Renal pelvis (tissue), 4 donors: Measurements from ENCODE around the gene OSER1. TPM values are rescaled to one million over a fixed set of nuclear protein-coding genes. Genes with fewer than 3 reads are reported as not detected.
A peak's percentile ranks its signal among the peaks of the same experiment; 100 is the strongest.

ENCODE experiments used
- DNase-seq: peaks from one replicate; pipeline ENCODE4 v3.0.0-alpha.2; 2013
- polyA plus RNA-seq, 3 donors: library from polyadenylated mRNA; unstranded; fragments of 120-200 nt; gene quantifications; one replicate each; pipeline ENCODE4 v1.2.1, GENCODE V29; 2013; ENCODE audit not compliant: insufficient read length in 3 of 3

OSER1 gene
- polyA plus RNA-seq, 3 donors = 47.0 to 55.7 (median 49.4) TPM

GRCh38 chr20:44182135-44182765, 28.3 kb downstream of the OSER1 start:
- no peak for DNase-seq

- no peak for DNase-seq
Observed at GRCh38 chr20:44181611-44182010, 29.0 kb downstream of the OSER1 start.

GRCh38 chr20:44180814-44181213, 29.8 kb downstream of the OSER1 start:
- DNase-seq = peak; percentile 24

DNA sequence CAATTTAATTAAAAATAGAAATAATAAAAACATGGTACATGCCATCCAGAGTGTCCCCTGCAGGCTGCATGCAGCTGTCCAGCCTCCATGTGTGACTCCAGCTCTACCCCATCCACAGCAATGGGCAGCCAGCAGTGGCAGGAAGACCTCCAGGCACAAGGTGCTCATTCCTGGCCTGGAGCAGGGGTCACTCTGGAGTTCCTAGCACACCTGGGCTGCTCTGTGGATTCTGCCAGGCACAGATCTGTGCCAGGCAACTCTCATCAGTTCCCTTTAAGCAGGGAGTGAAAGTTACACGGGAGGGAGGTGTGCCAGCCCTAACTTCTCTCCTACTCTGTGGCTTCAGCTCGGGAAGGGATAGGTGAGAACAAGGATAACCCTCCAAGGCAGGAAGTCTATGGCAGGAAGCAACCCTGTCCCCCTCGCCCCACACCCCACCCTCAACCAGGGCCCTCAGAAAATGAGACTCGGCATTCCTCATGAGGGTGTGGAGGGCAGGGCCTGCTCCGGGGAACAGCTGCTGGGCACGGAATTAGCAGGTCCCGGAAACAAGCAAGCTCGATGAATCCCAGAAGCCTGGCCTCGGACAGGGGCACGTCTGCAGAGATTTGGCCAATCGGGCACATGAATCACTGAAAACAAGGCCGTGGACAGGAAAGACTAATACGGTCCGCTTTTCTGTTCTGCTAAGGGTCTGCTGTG, 33.6 kb downstream of the OSER1 start:
- no peak for DNase-seq

- no peak for DNase-seq
Observed at GRCh38 chr20:44174996-44175765, 35.4 kb downstream of the OSER1 start.

GRCh38 chr20:44173846-44174245, 36.7 kb downstream of the OSER1 start:
- DNase-seq = no peak

DNA sequence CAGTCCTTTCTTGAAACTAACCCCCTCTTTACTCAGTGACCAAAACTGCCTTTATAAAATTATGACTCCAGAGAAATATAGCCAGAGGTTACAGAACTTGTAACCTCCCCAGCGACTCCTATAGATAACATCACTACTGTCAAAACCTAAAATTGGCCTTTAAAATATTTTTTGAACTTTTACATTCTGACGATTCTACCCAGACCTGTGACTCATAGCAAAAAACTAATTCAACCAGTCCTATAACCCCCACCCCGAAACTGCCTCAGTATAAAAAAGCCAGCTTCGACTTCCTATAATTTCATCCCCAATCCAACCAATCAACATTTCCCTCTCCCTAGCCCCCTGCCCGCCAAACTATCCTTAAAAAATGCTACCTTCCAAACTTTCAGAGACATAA, 37.5 kb downstream of the OSER1 start:
- DNase-seq = no peak

DNA sequence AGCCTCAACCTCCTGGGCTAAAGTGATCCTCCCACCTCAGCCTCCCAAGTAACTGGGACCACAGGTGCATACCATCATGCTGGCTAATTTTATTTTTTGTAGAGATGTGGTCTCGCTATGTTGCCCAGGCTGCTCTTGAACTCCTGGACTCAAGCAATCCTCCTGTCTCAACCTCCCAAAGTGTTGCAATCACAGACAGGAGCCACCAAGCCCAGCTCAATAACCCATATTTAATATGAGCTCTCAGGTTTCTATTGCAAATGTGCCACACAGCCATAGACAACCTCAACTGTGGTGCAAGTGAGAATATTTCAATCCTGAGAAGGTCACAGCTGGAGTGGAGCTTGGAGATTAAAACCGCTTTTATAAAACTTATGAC, 38.0 kb downstream of the OSER1 start:
- DNase-seq = no peak

GRCh38 chr20:44171775-44172571, 38.6 kb downstream of the OSER1 start:
- DNase-seq = no peak

DNA sequence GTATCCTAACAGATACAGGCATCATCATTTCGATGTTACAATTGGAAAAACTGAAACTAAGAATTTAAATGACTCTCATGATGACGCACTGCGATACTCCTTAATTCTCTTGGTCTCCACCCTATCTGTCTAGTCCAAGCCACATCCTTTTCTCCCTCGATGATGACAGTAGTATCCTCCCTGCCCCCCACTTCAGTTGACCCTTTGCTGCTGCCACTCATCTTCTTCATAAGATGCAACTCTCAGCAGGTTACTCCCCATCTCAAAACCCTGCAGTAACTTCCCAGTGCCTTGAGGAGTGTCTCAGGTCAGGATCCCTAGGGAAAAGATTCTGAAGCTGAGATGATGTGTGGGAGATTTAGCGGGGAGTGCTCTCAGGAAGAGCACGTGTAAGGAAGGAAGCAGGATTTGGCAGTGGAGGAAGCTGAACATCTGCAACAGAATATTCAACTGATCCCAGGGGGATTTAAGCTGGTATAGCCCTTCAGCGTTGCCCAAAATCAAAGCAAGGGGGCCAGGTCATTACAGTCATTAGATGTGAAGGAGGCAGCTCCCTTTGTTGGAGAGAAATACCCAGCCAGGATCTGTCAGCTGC, 39.7 kb downstream of the OSER1 start:
- no peak for DNase-seq

- no peak for DNase-seq
Observed at GRCh38 chr20:44167736-44168135, 42.8 kb downstream of the OSER1 start.

- DNase-seq = no peak
Observed at GRCh38 chr20:44166477-44166876, 44.1 kb downstream of the OSER1 start.

GRCh38 chr20:44166008-44166407, 44.6 kb downstream of the OSER1 start:
- DNase-seq = no peak

DNA sequence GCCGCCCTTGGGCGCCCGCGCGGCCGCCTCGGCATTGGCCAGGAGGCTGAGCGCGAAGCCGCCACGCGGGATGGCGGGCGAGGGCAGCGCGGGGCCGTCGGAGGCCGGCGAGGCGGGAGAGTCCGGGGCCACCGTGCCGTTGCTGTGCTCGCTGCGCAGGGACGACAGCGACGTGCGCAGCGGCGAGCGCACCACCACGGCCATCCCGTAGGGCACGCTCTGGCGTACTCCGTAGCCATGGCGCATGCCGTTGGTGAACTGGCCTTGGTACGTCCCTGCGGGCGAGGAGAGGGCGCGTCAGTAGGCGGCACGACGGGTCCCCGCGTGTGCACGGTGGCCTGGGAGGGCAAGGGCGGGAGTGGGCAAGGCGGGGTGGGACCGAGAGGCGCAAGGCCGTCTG, 50.4 kb downstream of the OSER1 start:
- DNase-seq = no peak

- no peak for DNase-seq
Observed at GRCh38 chr20:44159711-44160110, 50.9 kb downstream of the OSER1 start.

GRCh38 chr20:44159125-44159524, 51.4 kb downstream of the OSER1 start:
- no peak for DNase-seq

DNA sequence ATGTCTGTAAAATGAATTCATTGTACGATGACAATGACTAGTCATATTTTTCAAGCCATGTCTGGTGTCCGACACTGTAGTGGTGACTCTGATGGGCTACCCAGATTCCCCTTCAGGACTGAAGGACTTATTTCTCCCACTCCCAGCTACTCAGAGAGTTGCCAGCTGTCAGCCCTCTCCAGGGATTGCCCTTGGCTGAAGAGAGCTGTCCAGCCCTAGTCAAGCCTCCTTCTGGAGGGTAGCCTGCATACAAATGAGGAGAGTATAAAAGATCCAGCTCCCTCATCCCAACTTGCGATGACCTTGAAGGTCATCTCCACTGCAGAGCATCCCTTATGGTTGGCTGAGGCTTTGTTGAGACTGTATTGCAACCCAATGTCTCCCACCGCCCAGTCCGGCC, 53.5 kb downstream of the OSER1 start:
- DNase-seq = no peak

GRCh38 chr20:44154521-44155001, 56.0 kb downstream of the OSER1 start:
- no peak for DNase-seq

- no peak for DNase-seq
Observed at GRCh38 chr20:44153636-44154043, 56.9 kb downstream of the OSER1 start.

GRCh38 chr20:44151621-44152416, 58.8 kb downstream of the OSER1 start:
- DNase-seq = no peak

DNA sequence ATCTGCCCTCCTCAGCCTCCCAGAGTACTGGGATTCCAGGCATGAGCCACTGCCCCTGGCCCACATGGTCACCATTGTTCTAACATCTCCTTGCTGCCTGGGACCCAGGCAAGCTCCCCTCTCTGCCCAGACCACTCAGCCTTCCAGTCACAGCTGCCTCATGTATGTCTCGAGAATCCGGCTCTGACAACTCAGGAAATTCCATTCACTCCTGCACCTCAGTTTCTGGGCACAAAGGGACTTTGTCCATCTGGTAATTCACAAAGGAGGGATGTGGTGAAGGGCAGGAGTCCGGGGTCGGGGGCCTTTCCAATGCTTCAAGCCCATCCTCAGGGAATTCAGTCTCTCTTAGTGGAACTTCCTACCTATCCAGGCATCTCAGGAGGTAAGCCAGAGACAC, 64.3 kb downstream of the OSER1 start:
- DNase-seq = no peak
